Endothelial cell of umbilical vein (primary cell): ENCODE measurements around the gene CD34. TPM values are rescaled to one million over a fixed set of nuclear protein-coding genes. Genes with fewer than 3 reads are reported as not detected.
A peak's percentile ranks its signal among the peaks of the same experiment; 100 is the strongest.

Source experiments
- BruUV-seq: library from RNA; stranded (reverse); fragments of 400-500 nt; replicated peaks from 2 replicates; lab custom pipeline; 2021; lab: Mats Ljungman, UMichigan
- CTCF ChIA-PET: fragments of 300-600, 350-600 bp; sonication (Branson Sonifier 250); formaldehyde crosslinking; loops from one replicate; lab custom pipeline; 2021; ENCODE audit warnings: antibody characterized with exemption, inconsistent platforms; lab: Charles Lee
- POLR2A ChIA-PET: fragments of 300-600, 350-600 bp; sonication (Branson Sonifier 250); formaldehyde crosslinking; loops from one replicate; lab custom pipeline; 2021; ENCODE audit warnings: antibody characterized with exemption, inconsistent platforms; lab: Charles Lee
- DNase-seq: peaks from one replicate; pipeline ENCODE4 v3.0.0-alpha.2; 2011; ENCODE audit warnings: low read depth, low spot score
- FAIRE-seq: peaks from 2 replicates; lab custom pipeline; 2011; peaks lifted over from hg19 to GRCh38; lab: Jason Lieb, UNC
- H2AFZ ChIP-seq: 2 replicates; pipeline ENCODE4 v1.6.0; 2012; ENCODE audit warnings: low read depth, low read length, control low read depth, inconsistent platforms
- H3K27ac ChIP-seq: 2 replicates; pipeline ENCODE4 v1.5.1; 2011; ENCODE audit warnings: low read depth, mild to moderate bottlenecking, control low read depth, low read length, moderate library complexity; ENCODE audit not compliant: insufficient read depth
- H3K27me3 ChIP-seq, 2 experiments: 2 replicates each; pipeline versions ENCODE4 v1.6.0 to v1.6.1; 2011; ENCODE audit warnings: low read length in 2 of 2, mixed read lengths in 1 of 2; ENCODE audit not compliant: control insufficient read depth in 2 of 2, insufficient read depth in 2 of 2
- H3K36me3 ChIP-seq, 2 experiments: 2 replicates in 1 of 2; 3 replicates in 1 of 2; pipeline ENCODE4 v1.5.1; 2011; ENCODE audit warnings: low read length in 2 of 2, mild to moderate bottlenecking in 1 of 2, moderate library complexity in 1 of 2; ENCODE audit not compliant: control insufficient read depth in 2 of 2, insufficient read depth in 2 of 2; ENCODE audit errors: extremely low read depth in 1 of 2
- H3K4me1 ChIP-seq: 3 replicates; pipeline ENCODE4 v1.5.1; 2011; ENCODE audit warnings: mild to moderate bottlenecking, low read length; ENCODE audit not compliant: control insufficient read depth, insufficient read depth; ENCODE audit errors: extremely low read depth
- H3K4me2 ChIP-seq: 2 replicates; pipeline ENCODE4 v1.6.1; 2011; ENCODE audit warnings: low read length, control low read depth, mixed read lengths; ENCODE audit not compliant: insufficient read depth
- H3K4me3 ChIP-seq, 3 experiments: fragments of 200-600 bp in 1 of 3; sonication (generic), shearing (Covaris generic) in 1 of 3; replicated peaks in 1 of 3; 2 replicates each; pipeline ENCODE4 v1.5.1; 2011 to 2016; ENCODE audit warnings: control low read depth in 3 of 3, low read length in 3 of 3, mild to moderate bottlenecking in 2 of 3, inconsistent platforms in 1 of 3, low read depth in 1 of 3, moderate library complexity in 1 of 3; ENCODE audit not compliant: insufficient read depth in 1 of 3
- H3K79me2 ChIP-seq: 2 replicates; pipeline ENCODE4 v1.6.0; 2012; ENCODE audit warnings: low read length, inconsistent platforms; ENCODE audit not compliant: control insufficient read depth, insufficient read depth
- H3K9ac ChIP-seq: replicated peaks from 2 replicates; pipeline ENCODE3; 2011; ENCODE audit warnings: low read length, control low read depth; ENCODE audit not compliant: insufficient read depth; ENCODE audit errors: extremely low read depth
- H3K9me1 ChIP-seq: replicated peaks from 3 replicates; pipeline ENCODE4 v1.6.0; 2011; ENCODE audit warnings: mild to moderate bottlenecking, low read length; ENCODE audit not compliant: control insufficient read depth, insufficient read depth; ENCODE audit errors: extremely low read depth
- H3K9me3 ChIP-seq: replicated peaks from 2 replicates; pipeline ENCODE4 v1.5.1; 2012; ENCODE audit warnings: low read length, inconsistent platforms; ENCODE audit not compliant: control insufficient read depth, insufficient read depth
- H4K20me1 ChIP-seq: replicated peaks from 2 replicates; pipeline ENCODE3; 2011; ENCODE audit warnings: mild to moderate bottlenecking, low read length; ENCODE audit not compliant: control insufficient read depth, insufficient read depth; ENCODE audit errors: extremely low read depth
- CTCF ChIP-seq, 2 donors: IDR thresholded peaks; 1 replicate in 1 of 2; 2 replicates in 1 of 2; pipeline ENCODE4 v1.5.1; 2011; ENCODE audit warnings: low read length in 2 of 2, mild to moderate bottlenecking in 2 of 2, moderate library complexity in 2 of 2, control low read depth in 1 of 2, inconsistent platforms in 1 of 2, low read depth in 1 of 2; ENCODE audit not compliant: insufficient read depth in 1 of 2; ENCODE audit errors: extremely low read depth in 1 of 2
- EZH2 ChIP-seq: IDR thresholded peaks from 2 replicates; pipeline ENCODE4 v1.6.1; 2012; ENCODE audit warnings: borderline replicate concordance, low read depth, mild to moderate bottlenecking, moderate library complexity, low read length, inconsistent platforms; ENCODE audit not compliant: severe bottlenecking
- FOS ChIP-seq: IDR thresholded peaks from 2 replicates; pipeline ENCODE4 v1.6.1; 2011; ENCODE audit warnings: mild to moderate bottlenecking, low read length, moderate library complexity, borderline replicate concordance; ENCODE audit not compliant: insufficient read depth
- MAX ChIP-seq: IDR thresholded peaks from 2 replicates; pipeline ENCODE4 v1.6.1; 2011; ENCODE audit not compliant: insufficient read depth, insufficient read length
- POLR2AphosphoS5 ChIP-seq: IDR thresholded peaks from 2 replicates; pipeline ENCODE4 v1.6.1; 2012; ENCODE audit warnings: low read depth, mild to moderate bottlenecking, control low read depth, low read length, moderate library complexity; ENCODE audit not compliant: insufficient read depth
- dilution Hi-C: fragments of 300-500 bp; cut with MboI; formaldehyde crosslinking; loops from one replicate; pipeline ENCODE4 v1.15.0; 2019; ENCODE audit warnings: low sequenced_read_pairs; ENCODE audit not compliant: extremely low pct_ligation_motif_present
- intact Hi-C: fragments of 100-400 bp; cut with micrococcal nuclease; formaldehyde crosslinking; loops from one replicate; pipeline ENCODE4 v1.10.0; 2022
- polyA plus RNA-seq, 4 experiments: library from polyadenylated mRNA; depleted of rRNA in 3 of 4; stranded (reverse) in 3 of 4; unstranded in 1 of 4; fragments of >200 nt; gene quantifications; 2 replicates each; pipeline versions ENCODE4 v1.2.1 to v1.2.3, GENCODE V29; 2011 to 2012; ENCODE audit warnings: missing spikeins in 1 of 4
- total RNA-seq: library from RNA; stranded (reverse); gene quantifications from 2 replicates; pipeline ENCODE4 v1.2.3, GENCODE V29; 2021

CD34 gene
- total and polyA plus RNA-seq, 2 donors (not counting 3 experiments of a cell fraction or from before 2014, with no cell fraction given): 102 to 174 TPM

- dilution Hi-C loops (no loop called here), intact Hi-C loops (loop anchor here (5.0 kb wide), 1 partner anchor 373 kb away; no protein-coding TSS in a partner anchor)
- H3K27ac ChIP-seq: peak overlapping the region; percentile 90
- H3K4me2 ChIP-seq: no peak overlapping the region
- H2AFZ ChIP-seq: no peak overlapping the region
- no TSS peak for BruUV-seq
- TF ChIP-seq EZH2 (no peak), CTCF (IDR thresholded peaks at IDR 0.05; ENCODE audit: extremely low read depth in 1 of 2, insufficient read depth in 1 of 2, low read depth in 1 of 2, low read length in 2 of 2) (no peak), POLR2AphosphoS5 (no peak), FOS (no peak), MAX (no peak)
- ChIA-PET POLR2A (no interaction called here), CTCF (interaction anchor here (0.8 to 2.9 kb wide), 6 partner anchors 10 to 114 kb away, joined by 3 to 21 read pairs (median 3); no protein-coding TSS in a partner anchor)
- no peak overlapping the region for H3K4me3 ChIP-seq
- DNase-seq: peak; percentile 26
- H3K27me3 ChIP-seq: no peaks in the 10 kb centered on the region
- FAIRE-seq: no peak
- H3K79me2 ChIP-seq: peaks cover 59% of the 10 kb centered on the region
- no peaks in the 10 kb centered on the region for H4K20me1 ChIP-seq
- H3K4me1 ChIP-seq: peaks cover 48% of the 10 kb centered on the region
- H3K9ac ChIP-seq: no peak overlapping the region
- H3K9me1 ChIP-seq: no peaks in the 10 kb centered on the region
- peaks cover 2% of the 10 kb centered on the region in 2 experiments for H3K36me3 ChIP-seq
- H3K9me3 ChIP-seq: no peaks in the 10 kb centered on the region
These were observed 61.9 kb downstream of the CD34 start for GRCh38 chr1:207849016-207849415.
